GM12878 (cell line): ENCODE results near the gene RFLNA.

Source experiments
- CREB1 ChIP-seq: IDR thresholded peaks from 2 replicates; pipeline ENCODE4 v1.6.1; 2012; ENCODE audit warnings: low read depth, mild to moderate bottlenecking, inconsistent platforms
- EP300 ChIP-seq, 2 experiments: fragments of 150-350 bp in 1 of 2; IDR thresholded peaks; 2 replicates each; pipeline ENCODE4 v1.6.1; 2011 to 2012; ENCODE audit warnings: low read depth in 2 of 2, low read length in 2 of 2, borderline replicate concordance in 1 of 2, improper control_type of control experiment in 1 of 2, inconsistent platforms in 1 of 2; ENCODE audit not compliant: control insufficient read depth in 1 of 2
- MXI1 ChIP-seq: fragments of 150-350 bp; IDR thresholded peaks from 2 replicates; pipeline ENCODE4 v1.6.1; 2011; ENCODE audit warnings: low read depth, mild to moderate bottlenecking, inconsistent platforms, low read length, improper control_type of control experiment
- POLR2A ChIP-seq: IDR thresholded peaks from 2 replicates; pipeline ENCODE4 v1.6.1; 2011; ENCODE audit warnings: low read depth, mild to moderate bottlenecking, low read length
- RAD51 ChIP-seq: fragments of 450-650 bp; IDR thresholded peaks from 2 replicates; pipeline ENCODE4 v1.6.1; 2016; ENCODE audit warnings: moderate library complexity, mild to moderate bottlenecking, inconsistent platforms
- SPI1 ChIP-seq: IDR thresholded peaks from 2 replicates; pipeline ENCODE4 v1.6.1; 2011; ENCODE audit warnings: low read depth, mild to moderate bottlenecking, low read length, moderate library complexity, borderline replicate concordance; ENCODE audit not compliant: insufficient read depth
- TCF3 ChIP-seq: IDR thresholded peaks from 2 replicates; pipeline ENCODE4 v1.6.1; 2012; ENCODE audit warnings: low read depth, mild to moderate bottlenecking, low read length, borderline replicate concordance; ENCODE audit not compliant: insufficient read depth
- USF1 ChIP-seq: IDR thresholded peaks from 2 replicates; pipeline ENCODE4 v1.6.1; 2011; ENCODE audit warnings: borderline replicate concordance, low read depth, mild to moderate bottlenecking, moderate library complexity, mixed read lengths, low read length; ENCODE audit not compliant: insufficient read depth; ENCODE audit errors: extremely low read length
- USF2 ChIP-seq: IDR thresholded peaks from 2 replicates; pipeline ENCODE4 v1.6.1; 2011; ENCODE audit warnings: low read depth, low read length, improper control_type of control experiment, borderline replicate concordance
- YY1 ChIP-seq: IDR thresholded peaks from 2 replicates; pipeline ENCODE4 v1.6.1; 2011; ENCODE audit warnings: low read depth, mild to moderate bottlenecking, low read length
- ZNF622 ChIP-seq: fragments of 450-650 bp; IDR thresholded peaks from 2 replicates; pipeline ENCODE4 v1.6.1; 2017; ENCODE audit warnings: mild to moderate bottlenecking, inconsistent platforms
- TF ChIP-seq, protein P1 (sequence below): fragments of 450-650 bp; IDR thresholded peaks from 2 replicates; pipeline ENCODE4 v1.6.1; 2017; ENCODE audit warnings: mild to moderate bottlenecking
- TF ChIP-seq, protein P2 (sequence below), 3 experiments: IDR thresholded peaks in 2 of 3; conservative IDR thresholded peaks in 1 of 3; 2 replicates each; pipeline ENCODE4 v1.5.1; 2011; ENCODE audit warnings: low read depth in 3 of 3, low read length in 3 of 3, mild to moderate bottlenecking in 3 of 3, control low read depth in 2 of 3, moderate library complexity in 2 of 3, inconsistent platforms in 1 of 3, mixed read lengths in 1 of 3; ENCODE audit not compliant: control insufficient read depth in 2 of 3, insufficient read depth in 1 of 3; ENCODE audit errors: extremely low read depth in 1 of 3

DNA sequence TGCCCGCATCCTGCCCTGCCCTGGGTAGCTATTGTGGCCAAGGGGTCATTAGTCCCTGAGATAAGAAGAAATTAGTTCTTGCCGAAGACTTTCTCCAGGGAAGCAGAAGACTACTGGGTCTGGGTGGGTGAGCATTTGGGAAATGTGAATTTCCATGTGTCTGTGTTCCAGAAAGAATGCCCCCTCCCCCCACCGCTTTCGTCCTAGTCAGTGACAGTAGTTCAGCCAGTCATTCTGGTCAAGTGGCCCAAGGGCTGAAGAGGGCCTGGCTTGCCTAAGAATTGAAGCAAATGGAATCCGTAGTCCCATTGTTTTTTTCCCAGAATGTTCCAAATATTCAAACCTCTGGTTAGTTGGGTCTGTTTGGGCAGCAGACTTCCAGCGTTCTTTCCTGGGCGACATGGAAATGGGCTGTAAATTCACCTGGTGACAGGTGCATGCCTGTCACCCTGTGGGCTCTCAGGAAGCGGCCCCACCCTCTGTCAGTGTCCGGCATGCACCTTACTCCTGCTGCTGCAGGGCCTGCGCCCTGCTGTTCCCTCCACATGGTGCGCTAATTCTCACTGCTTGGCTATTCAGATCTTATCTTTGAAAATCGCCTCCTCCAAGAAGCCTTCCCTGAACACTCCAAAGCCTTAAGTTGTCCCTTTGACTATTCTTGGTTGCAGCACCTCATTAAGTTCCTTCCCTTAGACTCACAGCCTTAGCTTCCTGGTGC lies 1.4 kb upstream of the RFLNA start:
- TF ChIP-seq CREB1 (no peak), POLR2A (no peak), EP300 (IDR thresholded peaks at IDR 0.05; ENCODE audit: borderline replicate concordance in 1 of 2, control insufficient read depth in 1 of 2, low read depth in 2 of 2, low read length in 2 of 2) (no peak), YY1 (no peak), MXI1 (no peak), TCF3 (no peak), RAD51 (no peak), SPI1 (no peak), ZNF622 (no peak), USF2 (no peak), USF1 (no peak)
- TF ChIP-seq, protein P1, sequence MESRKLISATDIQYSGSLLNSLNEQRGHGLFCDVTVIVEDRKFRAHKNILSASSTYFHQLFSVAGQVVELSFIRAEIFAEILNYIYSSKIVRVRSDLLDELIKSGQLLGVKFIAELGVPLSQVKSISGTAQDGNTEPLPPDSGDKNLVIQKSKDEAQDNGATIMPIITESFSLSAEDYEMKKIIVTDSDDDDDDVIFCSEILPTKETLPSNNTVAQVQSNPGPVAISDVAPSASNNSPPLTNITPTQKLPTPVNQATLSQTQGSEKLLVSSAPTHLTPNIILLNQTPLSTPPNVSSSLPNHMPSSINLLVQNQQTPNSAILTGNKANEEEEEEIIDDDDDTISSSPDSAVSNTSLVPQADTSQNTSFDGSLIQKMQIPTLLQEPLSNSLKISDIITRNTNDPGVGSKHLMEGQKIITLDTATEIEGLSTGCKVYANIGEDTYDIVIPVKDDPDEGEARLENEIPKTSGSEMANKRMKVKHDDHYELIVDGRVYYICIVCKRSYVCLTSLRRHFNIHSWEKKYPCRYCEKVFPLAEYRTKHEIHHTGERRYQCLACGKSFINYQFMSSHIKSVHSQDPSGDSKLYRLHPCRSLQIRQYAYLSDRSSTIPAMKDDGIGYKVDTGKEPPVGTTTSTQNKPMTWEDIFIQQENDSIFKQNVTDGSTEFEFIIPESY = no peak
- TF ChIP-seq, protein P2, sequence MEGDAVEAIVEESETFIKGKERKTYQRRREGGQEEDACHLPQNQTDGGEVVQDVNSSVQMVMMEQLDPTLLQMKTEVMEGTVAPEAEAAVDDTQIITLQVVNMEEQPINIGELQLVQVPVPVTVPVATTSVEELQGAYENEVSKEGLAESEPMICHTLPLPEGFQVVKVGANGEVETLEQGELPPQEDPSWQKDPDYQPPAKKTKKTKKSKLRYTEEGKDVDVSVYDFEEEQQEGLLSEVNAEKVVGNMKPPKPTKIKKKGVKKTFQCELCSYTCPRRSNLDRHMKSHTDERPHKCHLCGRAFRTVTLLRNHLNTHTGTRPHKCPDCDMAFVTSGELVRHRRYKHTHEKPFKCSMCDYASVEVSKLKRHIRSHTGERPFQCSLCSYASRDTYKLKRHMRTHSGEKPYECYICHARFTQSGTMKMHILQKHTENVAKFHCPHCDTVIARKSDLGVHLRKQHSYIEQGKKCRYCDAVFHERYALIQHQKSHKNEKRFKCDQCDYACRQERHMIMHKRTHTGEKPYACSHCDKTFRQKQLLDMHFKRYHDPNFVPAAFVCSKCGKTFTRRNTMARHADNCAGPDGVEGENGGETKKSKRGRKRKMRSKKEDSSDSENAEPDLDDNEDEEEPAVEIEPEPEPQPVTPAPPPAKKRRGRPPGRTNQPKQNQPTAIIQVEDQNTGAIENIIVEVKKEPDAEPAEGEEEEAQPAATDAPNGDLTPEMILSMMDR (IDR thresholded peaks at IDR 0.05 in 2 of 3, conservative IDR thresholded peaks at IDR 0.05 in 1 of 3; ENCODE audit: control insufficient read depth in 2 of 3, extremely low read depth in 1 of 3, insufficient read depth in 1 of 3, low read depth in 3 of 3, low read length in 3 of 3) = no peak
